ENCODE results near the gene ZNF579. TPM values are rescaled to one million over a fixed set of nuclear protein-coding genes. Genes with fewer than 3 reads are reported as not detected.
A peak's percentile ranks its signal among the peaks of the same experiment; 100 is the strongest.

ZNF579 gene
- total and polyA plus RNA-seq, 2 of the 13 experiments (the other 11 are each of a cell fraction or from before 2014, with no cell fraction given): 2.1 to 2.9 TPM

DNA sequence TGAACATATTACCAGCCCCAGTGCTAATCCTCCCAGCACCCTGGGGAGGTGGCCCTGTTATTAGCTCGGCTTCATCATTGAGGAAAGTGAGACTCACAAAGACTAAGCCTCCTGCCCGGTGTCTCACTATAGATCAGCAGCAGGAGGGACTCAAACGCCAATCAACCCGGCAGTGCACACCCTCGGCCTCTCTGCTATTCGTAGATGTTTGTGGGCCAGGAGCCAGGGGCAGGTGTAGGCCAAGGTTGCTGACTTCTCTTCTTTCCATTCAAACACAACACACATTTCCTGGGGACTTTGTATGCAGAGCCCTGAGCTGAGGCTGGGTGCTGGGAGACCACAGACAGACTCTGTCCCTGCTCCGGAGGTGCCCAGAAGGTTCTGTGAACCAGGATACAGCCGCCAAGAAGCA lies 25.9 kb downstream of the ZNF579 start (continued):
- no peak for TF ChIP-seq IKZF4 (CRISPR knock-in tag; IDR thresholded peaks at IDR 0.05; ENCODE audit: borderline replicate concordance, low read depth, not compliant biosample characterization)
- TF ChIP-seq AGO2 (optimal IDR thresholded peaks at IDR 0.05; ENCODE audit: low read depth, low read length): no peak
- no peak for TF ChIP-seq POLR2G (IDR thresholded peaks at IDR 0.05; ENCODE audit: low read depth, low read length)
- TF ChIP-seq SKI (IDR thresholded peaks at IDR 0.05; ENCODE audit: partially characterized antibody): no peak
- TF ChIP-seq, protein P1, sequence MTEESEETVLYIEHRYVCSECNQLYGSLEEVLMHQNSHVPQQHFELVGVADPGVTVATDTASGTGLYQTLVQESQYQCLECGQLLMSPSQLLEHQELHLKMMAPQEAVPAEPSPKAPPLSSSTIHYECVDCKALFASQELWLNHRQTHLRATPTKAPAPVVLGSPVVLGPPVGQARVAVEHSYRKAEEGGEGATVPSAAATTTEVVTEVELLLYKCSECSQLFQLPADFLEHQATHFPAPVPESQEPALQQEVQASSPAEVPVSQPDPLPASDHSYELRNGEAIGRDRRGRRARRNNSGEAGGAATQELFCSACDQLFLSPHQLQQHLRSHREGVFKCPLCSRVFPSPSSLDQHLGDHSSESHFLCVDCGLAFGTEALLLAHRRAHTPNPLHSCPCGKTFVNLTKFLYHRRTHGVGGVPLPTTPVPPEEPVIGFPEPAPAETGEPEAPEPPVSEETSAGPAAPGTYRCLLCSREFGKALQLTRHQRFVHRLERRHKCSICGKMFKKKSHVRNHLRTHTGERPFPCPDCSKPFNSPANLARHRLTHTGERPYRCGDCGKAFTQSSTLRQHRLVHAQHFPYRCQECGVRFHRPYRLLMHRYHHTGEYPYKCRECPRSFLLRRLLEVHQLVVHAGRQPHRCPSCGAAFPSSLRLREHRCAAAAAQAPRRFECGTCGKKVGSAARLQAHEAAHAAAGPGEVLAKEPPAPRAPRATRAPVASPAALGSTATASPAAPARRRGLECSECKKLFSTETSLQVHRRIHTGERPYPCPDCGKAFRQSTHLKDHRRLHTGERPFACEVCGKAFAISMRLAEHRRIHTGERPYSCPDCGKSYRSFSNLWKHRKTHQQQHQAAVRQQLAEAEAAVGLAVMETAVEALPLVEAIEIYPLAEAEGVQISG (CRISPR knock-in tag; IDR thresholded peaks at IDR 0.05): no peak
- no peak for TF ChIP-seq GMEB1 (CRISPR knock-in tag; IDR thresholded peaks at IDR 0.05; ENCODE audit: borderline replicate concordance)
- TF ChIP-seq ZFY (CRISPR knock-in tag; IDR thresholded peaks at IDR 0.05): peak; percentile 50; the same call in 1 of the 2 replicates
- no peak for TF ChIP-seq IKZF1 (IDR thresholded peaks at IDR 0.05)
- TF ChIP-seq SOX6 (IDR thresholded peaks at IDR 0.05): no peak
- TF ChIP-seq SOX6 (CRISPR knock-in tag; IDR thresholded peaks at IDR 0.05): peak; percentile 40; the same call in 1 of the 2 replicates
- no peak for TF ChIP-seq SP1 (IDR thresholded peaks at IDR 0.05)
- no peak for TF ChIP-seq SP1 (CRISPR knock-in tag; IDR thresholded peaks at IDR 0.05)
- peak; percentile 14; the same call in 1 of the 2 replicates for TF ChIP-seq IRF2 (CRISPR knock-in tag; IDR thresholded peaks at IDR 0.05)
- TF ChIP-seq ZNF136 (CRISPR knock-in tag; IDR thresholded peaks at IDR 0.05; ENCODE audit: low read depth): peak; percentile 56; the same call in 1 of the 2 replicates
- 0 out of 2 replicates have a peak, but pooled peaks have one; percentile 17 for TF ChIP-seq HDAC1 (CRISPR knock-in tag; IDR thresholded peaks at IDR 0.05)
- TF ChIP-seq FOXK1 (CRISPR knock-in tag; IDR thresholded peaks at IDR 0.05; ENCODE audit: borderline replicate concordance, low read depth): no peak
- no peak for TF ChIP-seq CENPX (CRISPR knock-in tag; IDR thresholded peaks at IDR 0.05)
- TF ChIP-seq, protein P2, sequence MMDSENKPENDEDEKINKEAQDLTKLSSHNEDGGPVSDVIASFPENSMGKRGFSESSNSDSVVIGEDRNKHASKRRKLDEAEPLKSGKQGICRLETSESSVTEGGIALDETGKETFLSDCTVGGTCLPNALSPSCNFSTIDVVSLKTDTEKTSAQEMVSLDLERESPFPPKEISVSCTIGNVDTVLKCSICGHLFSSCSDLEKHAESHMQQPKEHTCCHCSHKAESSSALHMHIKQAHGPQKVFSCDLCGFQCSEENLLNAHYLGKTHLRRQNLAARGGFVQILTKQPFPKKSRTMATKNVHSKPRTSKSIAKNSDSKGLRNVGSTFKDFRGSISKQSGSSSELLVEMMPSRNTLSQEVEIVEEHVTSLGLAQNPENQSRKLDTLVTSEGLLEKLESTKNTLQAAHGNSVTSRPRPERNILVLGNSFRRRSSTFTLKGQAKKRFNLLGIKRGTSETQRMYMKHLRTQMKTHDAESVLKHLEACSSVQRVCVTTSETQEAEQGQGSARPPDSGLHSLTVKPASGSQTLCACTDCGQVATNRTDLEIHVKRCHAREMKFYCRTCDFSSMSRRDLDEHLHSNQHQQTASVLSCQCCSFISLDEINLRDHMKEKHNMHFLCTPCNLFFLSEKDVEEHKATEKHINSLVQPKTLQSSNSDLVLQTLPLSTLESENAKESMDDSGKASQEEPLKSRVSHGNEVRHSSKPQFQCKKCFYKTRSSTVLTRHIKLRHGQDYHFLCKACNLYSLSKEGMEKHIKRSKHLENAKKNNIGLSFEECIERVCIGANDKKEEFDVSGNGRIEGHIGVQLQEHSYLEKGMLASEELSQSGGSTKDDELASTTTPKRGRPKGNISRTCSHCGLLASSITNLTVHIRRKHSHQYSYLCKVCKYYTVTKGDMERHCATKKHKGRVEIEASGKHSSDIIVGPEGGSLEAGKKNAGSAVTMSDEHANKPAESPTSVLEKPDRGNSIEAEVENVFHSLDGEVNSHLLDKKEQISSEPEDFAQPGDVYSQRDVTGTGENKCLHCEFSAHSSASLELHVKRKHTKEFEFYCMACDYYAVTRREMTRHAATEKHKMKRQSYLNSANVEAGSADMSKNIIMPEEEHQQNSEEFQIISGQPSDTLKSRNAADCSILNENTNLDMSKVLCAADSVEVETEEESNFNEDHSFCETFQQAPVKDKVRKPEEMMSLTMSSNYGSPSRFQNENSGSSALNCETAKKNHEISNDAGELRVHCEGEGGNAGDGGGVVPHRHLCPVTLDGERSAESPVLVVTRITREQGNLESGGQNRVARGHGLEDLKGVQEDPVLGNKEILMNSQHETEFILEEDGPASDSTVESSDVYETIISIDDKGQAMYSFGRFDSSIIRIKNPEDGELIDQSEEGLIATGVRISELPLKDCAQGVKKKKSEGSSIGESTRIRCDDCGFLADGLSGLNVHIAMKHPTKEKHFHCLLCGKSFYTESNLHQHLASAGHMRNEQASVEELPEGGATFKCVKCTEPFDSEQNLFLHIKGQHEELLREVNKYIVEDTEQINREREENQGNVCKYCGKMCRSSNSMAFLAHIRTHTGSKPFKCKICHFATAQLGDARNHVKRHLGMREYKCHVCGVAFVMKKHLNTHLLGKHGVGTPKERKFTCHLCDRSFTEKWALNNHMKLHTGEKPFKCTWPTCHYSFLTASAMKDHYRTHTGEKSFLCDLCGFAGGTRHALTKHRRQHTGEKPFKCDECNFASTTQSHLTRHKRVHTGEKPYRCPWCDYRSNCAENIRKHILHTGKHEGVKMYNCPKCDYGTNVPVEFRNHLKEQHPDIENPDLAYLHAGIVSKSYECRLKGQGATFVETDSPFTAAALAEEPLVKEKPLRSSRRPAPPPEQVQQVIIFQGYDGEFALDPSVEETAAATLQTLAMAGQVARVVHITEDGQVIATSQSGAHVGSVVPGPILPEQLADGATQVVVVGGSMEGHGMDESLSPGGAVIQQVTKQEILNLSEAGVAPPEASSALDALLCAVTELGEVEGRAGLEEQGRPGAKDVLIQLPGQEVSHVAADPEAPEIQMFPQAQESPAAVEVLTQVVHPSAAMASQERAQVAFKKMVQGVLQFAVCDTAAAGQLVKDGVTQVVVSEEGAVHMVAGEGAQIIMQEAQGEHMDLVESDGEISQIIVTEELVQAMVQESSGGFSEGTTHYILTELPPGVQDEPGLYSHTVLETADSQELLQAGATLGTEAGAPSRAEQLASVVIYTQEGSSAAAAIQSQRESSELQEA (CRISPR knock-in tag; IDR thresholded peaks at IDR 0.05; ENCODE audit: not compliant biosample characterization): no peak
- TF ChIP-seq ZNF891 (CRISPR knock-in tag; IDR thresholded peaks at IDR 0.05): no peak
